HEK293 (cell line): ENCODE results near the gene ARHGAP1.
A peak's percentile ranks its signal among the peaks of the same experiment; 100 is the strongest.

ENCODE experiments used
- CTCF ChIA-PET: fragments of 350-600 bp; formaldehyde crosslinking; extraction: SDS; loops from one replicate; lab custom pipeline; 2021; ENCODE audit warnings: antibody characterized with exemption; lab: Yijun Ruan, JAX
- POLR2A ChIA-PET: fragments of 300-600 bp; formaldehyde crosslinking; extraction: SDS; loops from one replicate; lab custom pipeline; 2020; ENCODE audit warnings: antibody characterized with exemption, inconsistent platforms; lab: Yijun Ruan, JAX
- H3K27ac ChIP-seq: fragments of 200-500 bp; sonication (Bioruptor generic); 2 replicates; pipeline ENCODE4 v1.5.1; 2014; ENCODE audit warnings: low read depth, low read length, control low read depth, inconsistent platforms; ENCODE audit errors: extremely low read depth
- H3K36me3 ChIP-seq, 2 experiments: fragments of 200-500 bp in 1 of 2; sonication (Bioruptor generic) in 1 of 2; 1 replicate in 1 of 2; 2 replicates in 1 of 2; pipeline ENCODE4 v1.5.1; 2014 to 2017; ENCODE audit warnings: inconsistent platforms in 2 of 2, low read length in 2 of 2; ENCODE audit not compliant: control insufficient read depth in 2 of 2, insufficient read depth in 1 of 2
- H3K4me1 ChIP-seq: fragments of 200-500 bp; sonication (Bioruptor generic); 2 replicates; pipeline ENCODE4 v1.5.1; 2014; ENCODE audit warnings: mild to moderate bottlenecking, low read length, inconsistent platforms; ENCODE audit not compliant: control insufficient read depth, insufficient read depth
- H3K4me3 ChIP-seq: 2 replicates; pipeline ENCODE4 v1.5.1; 2011; ENCODE audit warnings: low read depth, mild to moderate bottlenecking, control low read depth, low read length, moderate library complexity
- H3K9me3 ChIP-seq: fragments of 200-500 bp; sonication (Bioruptor generic); 2 replicates; pipeline ENCODE4 v1.5.1; 2014; ENCODE audit warnings: low read depth, low read length, inconsistent platforms; ENCODE audit not compliant: control insufficient read depth, insufficient read depth
- ELK4 ChIP-seq: IDR thresholded peaks from 2 replicates; pipeline ENCODE4 v1.6.1; 2011; ENCODE audit warnings: mild to moderate bottlenecking, low read depth, low read length, borderline replicate concordance
- GLIS2 ChIP-seq: fragments of 450-650 bp; formaldehyde crosslinking; IDR thresholded peaks from 2 replicates; pipeline ENCODE4 v1.5.1; 2016; ENCODE audit warnings: missing biosample characterization, missing genetic modification characterization
- KLF17 ChIP-seq: fragments of 450-650 bp; formaldehyde crosslinking; IDR thresholded peaks from 2 replicates; pipeline ENCODE4 v1.5.1; 2016; ENCODE audit warnings: missing biosample characterization, missing genetic modification characterization
- SCRT2 ChIP-seq: fragments of 450-650 bp; formaldehyde crosslinking; IDR thresholded peaks from 2 replicates; pipeline ENCODE4 v1.5.1; 2016; ENCODE audit warnings: missing biosample characterization, missing genetic modification characterization
- TCF7L2 ChIP-seq: IDR thresholded peaks from 2 replicates; pipeline ENCODE4 v1.6.1; 2011; ENCODE audit warnings: low read depth, mild to moderate bottlenecking, inconsistent platforms, low read length, moderate library complexity, borderline replicate concordance
- TRIM28 ChIP-seq: IDR thresholded peaks from 2 replicates; pipeline ENCODE4 v1.6.1; 2011; ENCODE audit warnings: low read length, control low read depth, borderline replicate concordance
- ZFP41 ChIP-seq: fragments of 450-650 bp; formaldehyde crosslinking; IDR thresholded peaks from 2 replicates; pipeline ENCODE4 v1.5.1; 2016; ENCODE audit warnings: missing biosample characterization, missing genetic modification characterization, borderline replicate concordance
- ZNF133 ChIP-seq: fragments of 450-650 bp; formaldehyde crosslinking; IDR thresholded peaks from 2 replicates; pipeline ENCODE4 v1.5.1; 2016; ENCODE audit warnings: missing biosample characterization, missing genetic modification characterization
- ZNF146 ChIP-seq: fragments of 450-650 bp; formaldehyde crosslinking; IDR thresholded peaks from 2 replicates; pipeline ENCODE4 v1.5.1; 2016; ENCODE audit warnings: missing biosample characterization, missing genetic modification characterization
- ZNF184 ChIP-seq: fragments of 450-650 bp; IDR thresholded peaks from 2 replicates; pipeline ENCODE4 v1.5.1; 2018; ENCODE audit warnings: missing biosample characterization, mild to moderate bottlenecking, missing genetic modification characterization
- ZNF223 ChIP-seq: fragments of 450-650 bp; formaldehyde crosslinking; IDR thresholded peaks from 2 replicates; pipeline ENCODE4 v1.5.1; 2016; ENCODE audit warnings: missing biosample characterization, missing genetic modification characterization
- ZNF449 ChIP-seq: fragments of 450-650 bp; formaldehyde crosslinking; IDR thresholded peaks from 2 replicates; pipeline ENCODE4 v1.5.1; 2017; ENCODE audit warnings: missing biosample characterization, mild to moderate bottlenecking, missing genetic modification characterization, moderate library complexity
- ZNF544 ChIP-seq: fragments of 450-650 bp; formaldehyde crosslinking; IDR thresholded peaks from 2 replicates; pipeline ENCODE4 v1.5.0; 2017; ENCODE audit warnings: missing biosample characterization, missing genetic modification characterization
- ZNF610 ChIP-seq: fragments of 450-650 bp; formaldehyde crosslinking; IDR thresholded peaks from 2 replicates; pipeline ENCODE4 v1.5.1; 2016; ENCODE audit warnings: missing biosample characterization, missing genetic modification characterization, borderline replicate concordance
- ZNF658 ChIP-seq: fragments of 450-650 bp; formaldehyde crosslinking; IDR thresholded peaks from 2 replicates; pipeline ENCODE4; 2016; ENCODE audit warnings: missing biosample characterization, missing genetic modification characterization
- ZNF692 ChIP-seq: fragments of 450-650 bp; formaldehyde crosslinking; IDR thresholded peaks from 2 replicates; pipeline ENCODE4 v1.5.1; 2016; ENCODE audit warnings: missing biosample characterization, missing genetic modification characterization
- ZNF707 ChIP-seq: fragments of 450-650 bp; formaldehyde crosslinking; IDR thresholded peaks from 2 replicates; pipeline ENCODE4 v1.5.1; 2016; ENCODE audit warnings: missing biosample characterization, missing genetic modification characterization
- ZNF76 ChIP-seq: fragments of 450-650 bp; formaldehyde crosslinking; IDR thresholded peaks from 2 replicates; pipeline ENCODE4; 2016; ENCODE audit warnings: low read depth, missing biosample characterization, missing genetic modification characterization, borderline replicate concordance
- ZNF792 ChIP-seq: fragments of 450-650 bp; formaldehyde crosslinking; IDR thresholded peaks from 2 replicates; pipeline ENCODE4 v1.5.1; 2016; ENCODE audit warnings: missing biosample characterization, missing genetic modification characterization
- ZNF843 ChIP-seq: fragments of 450-650 bp; formaldehyde crosslinking; IDR thresholded peaks from 2 replicates; pipeline ENCODE4 v1.5.1; 2016; ENCODE audit warnings: missing biosample characterization, missing genetic modification characterization
- ZSCAN23 ChIP-seq: fragments of 450-650 bp; formaldehyde crosslinking; IDR thresholded peaks from 2 replicates; pipeline ENCODE4 v1.5.1; 2016; ENCODE audit warnings: missing biosample characterization, missing genetic modification characterization
- ZSCAN5A ChIP-seq: fragments of 450-650 bp; formaldehyde crosslinking; IDR thresholded peaks from 2 replicates; pipeline ENCODE4 v1.5.1; 2016; ENCODE audit warnings: missing biosample characterization, missing genetic modification characterization

ARHGAP1 gene

GRCh38 chr11:46692450-46692849, 8.0 kb downstream of the ARHGAP1 start (continued):
- TF ChIP-seq SCRT2 (tag by site-specific recombination) = no peak
- TF ChIP-seq, all 188 proteins: peak for 0

- H3K9me3 ChIP-seq = no peaks in the 10 kb centered on the region
- POLR2A ChIA-PET = interaction anchor here (0.6 kb wide), 1 partner anchor 90 kb away, joined by 4 read pairs; no protein-coding TSS in a partner anchor
- H3K27ac ChIP-seq = no peak overlapping the region
- TF ChIP-seq TRIM28 (no peak), ZNF449 (tag by site-specific recombination) (no peak), ELK4 (no peak), TCF7L2 (no peak)
- peaks cover 0 to 61% of the 10 kb centered on the region in 2 experiments; a peak in 2 of 3 replicates for H3K36me3 ChIP-seq
- CTCF ChIA-PET = no interaction called here
- H3K4me3 ChIP-seq = no peak overlapping the region
- no peaks in the 10 kb centered on the region for H3K4me1 ChIP-seq
Measured at GRCh38 chr11:46690702-46691101, 9.7 kb downstream of the ARHGAP1 start.

GRCh38 chr11:46686886-46687795, 13.3 kb downstream of the ARHGAP1 start:
- H3K4me3 ChIP-seq = no peak overlapping the region
- H3K27ac ChIP-seq = no peak overlapping the region
- ChIA-PET CTCF (no interaction called here), POLR2A (interaction anchor here (0.5 to 0.6 kb wide), 2 partner anchors 27 to 87 kb away, joined by 3 to 5 read pairs; no protein-coding TSS in a partner anchor)
- TF ChIP-seq ZNF658 (tag by site-specific recombination) = no peak
- no peak for TF ChIP-seq ZSCAN23 (tag by site-specific recombination)
- TF ChIP-seq ZNF707 (tag by site-specific recombination) = no peak
- TF ChIP-seq ZNF610 = no peak
- TF ChIP-seq ZNF692 = peak; percentile 40; the same call in 1 of the 2 replicates
- no peak for TF ChIP-seq ZNF146 (tag by site-specific recombination)
- TF ChIP-seq SCRT2 (tag by site-specific recombination) = no peak
- no peaks in the 10 kb centered on the region for H3K9me3 ChIP-seq
- H3K36me3 ChIP-seq = peaks cover 0 to 36% of the 10 kb centered on the region in 2 experiments; a peak in 2 of 3 replicates
- H3K4me1 ChIP-seq = no peaks in the 10 kb centered on the region

GRCh38 chr11:46684367-46684766, 16.1 kb downstream of the ARHGAP1 start:
- Histone ChIP-seq H3K27ac (no peak overlapping the region), H3K4me1 (no peaks in the 10 kb centered on the region), H3K4me3 (no peak overlapping the region), H3K36me3 (peaks cover 0 to 49% of the 10 kb centered on the region in 2 experiments; a peak in 2 of 3 replicates), H3K9me3 (no peaks in the 10 kb centered on the region)
- ChIA-PET POLR2A (no interaction called here), CTCF (interaction anchor here (1.4 kb wide), 1 partner anchor 10 kb away, joined by 3 read pairs; no protein-coding TSS in a partner anchor)
- TF ChIP-seq ZSCAN5A (tag by site-specific recombination) (no peak), KLF17 (tag by site-specific recombination) (no peak), ZNF843 (tag by site-specific recombination) (no peak), ZNF544 (tag by site-specific recombination) (no peak), ZNF76 (tag by site-specific recombination) (no peak), ZNF223 (no peak), ZFP41 (tag by site-specific recombination) (no peak), ZNF133 (no peak), ZNF792 (tag by site-specific recombination) (no peak), ZNF184 (tag by site-specific recombination) (no peak), GLIS2 (tag by site-specific recombination) (no peak)
